DMS53 (cell line): Measurements from ENCODE around the gene DHH.

Source experiments
- DNase-seq: peaks from one replicate; lab custom pipeline; 2025; lab: John Stamatoyannopoulos, UW

Gene DHH

GRCh38 chr12:49050507-49051372, 43.9 kb downstream of the DHH start:
- no peak for DNase-seq

GRCh38 chr12:49049566-49050224, 44.9 kb downstream of the DHH start:
- DNase-seq, result no peak

- DNase-seq, result no peak
These were observed 45.6 kb downstream of the DHH start for GRCh38 chr12:49048953-49049352.

GRCh38 chr12:49046129-49046895, 48.3 kb downstream of the DHH start:
- no peak for DNase-seq

- DNase-seq, result no peak
These were observed 49.9 kb downstream of the DHH start for GRCh38 chr12:49044660-49045059.

GRCh38 chr12:49043856-49044258, 50.7 kb downstream of the DHH start:
- peak; percentile 85 for DNase-seq

- no peak for DNase-seq
These were observed 51.4 kb downstream of the DHH start for GRCh38 chr12:49043241-49043640.

GRCh38 chr12:49041881-49042484, 52.6 kb downstream of the DHH start:
- no peak for DNase-seq

GRCh38 chr12:49041036-49041880, 53.3 kb downstream of the DHH start:
- no peak for DNase-seq

- DNase-seq, result no peak
These were observed 54.2 kb downstream of the DHH start for GRCh38 chr12:49040364-49040855.

GRCh38 chr12:49039421-49040363, 54.9 kb downstream of the DHH start:
- no peak for DNase-seq

- no peak for DNase-seq
These were observed 56.2 kb downstream of the DHH start for GRCh38 chr12:49038291-49038955.

- DNase-seq, result no peak
These were observed 56.7 kb downstream of the DHH start for GRCh38 chr12:49037947-49038237.

- DNase-seq, result no peak
These were observed 57.3 kb downstream of the DHH start for GRCh38 chr12:49037111-49037946.
